Dermis lymphatic vessel endothelial cell (primary cell): ENCODE measurements around the gene NTN4. TPM values are rescaled to one million over a fixed set of nuclear protein-coding genes. Genes with fewer than 3 reads are reported as not detected.

Source experiments
- total RNA-seq: library from RNA; depleted of rRNA; stranded (reverse); fragments of >200 nt; gene quantifications from 2 replicates; pipeline ENCODE4 v1.2.1, GENCODE V29; 2014

Gene NTN4
- total RNA-seq = 88.1 and 731 TPM in 2 replicates

GRCh38 chr12:95790033-95790916, at the start of gene NTN4:
Gene NTN4 (minus strand): TSS chr12:95790764. CDS start chr12:95790309, 455 bp downstream.

Other genes with a start within 250 kb of the NTN4 start
- 2.7 and 3.3 TPM in 2 replicates for gene USP44, start 239.3 kb downstream of the NTN4 start, total RNA-seq
- 18.6 and 20.5 TPM in 2 replicates for gene SNRPF, start 68.2 kb upstream of the NTN4 start, total RNA-seq
- not detected in 2 replicates for gene CCDC38, start 151.8 kb upstream of the NTN4 start, total RNA-seq
- gene AMDHD1, start 152.6 kb upstream of the NTN4 start, total RNA-seq = under 0.01 TPM in 1 of 2 replicates, not detected in the other
- 0.11 and 0.17 TPM in 2 replicates for gene HAL, start 205.6 kb upstream of the NTN4 start, total RNA-seq
- gene LTA4H, start 244.8 kb upstream of the NTN4 start, total RNA-seq = 53.4 and 78.7 TPM in 2 replicates